Measurements from ENCODE around the gene BLID. TPM values are rescaled to one million over a fixed set of nuclear protein-coding genes. Genes with fewer than 3 reads are reported as not detected.

The BLID gene
- 0.29 and 1.9 TPM in 2 replicates for total RNA-seq

- H3K4me3 ChIP-seq (ENCODE audit: low read depth, low read length): no peak within 1 kb of the TSS
- peak; percentile 56 for TF ChIP-seq CTCF (conservative IDR thresholded peaks at IDR 0.05; ENCODE audit: low read depth, low read length)
- no peak for DNase-seq (ENCODE audit: low read depth)
Measured at GRCh38 chr11:122115524-122116379, at the start of gene BLID. Gene BLID, minus strand, starts transcription at chr11:122116215. Its CDS starts 293 bp downstream, at chr11:122115922.

GRCh38 chr11:122163053-122163819 lies 47.2 kb upstream of the BLID start:
- no peak for TF ChIP-seq CTCF (conservative IDR thresholded peaks at IDR 0.05; ENCODE audit: low read depth, low read length)
- H3K4me3 ChIP-seq (ENCODE audit: low read depth, low read length): no peak overlapping the region
- no peak for DNase-seq (ENCODE audit: low read depth)

- H3K4me3 ChIP-seq (ENCODE audit: low read depth, low read length): no peak overlapping the region
Measured at GRCh38 chr11:122162095-122162494, 46.1 kb upstream of the BLID start.

GRCh38 chr11:122160841-122161590 lies 45.0 kb upstream of the BLID start:
- no peak overlapping the region for H3K4me3 ChIP-seq (ENCODE audit: low read depth, low read length)
- DNase-seq (ENCODE audit: low read depth): no peak
- TF ChIP-seq CTCF (conservative IDR thresholded peaks at IDR 0.05; ENCODE audit: low read depth, low read length): no peak

More at GRCh38 chr11:122162095-122162494, 46.1 kb upstream of the BLID start:
- no peak for TF ChIP-seq CTCF (conservative IDR thresholded peaks at IDR 0.05; ENCODE audit: low read depth, low read length)
- no peak for DNase-seq (ENCODE audit: low read depth)

GRCh38 chr11:122159861-122160260 lies 43.8 kb upstream of the BLID start:
- no peak overlapping the region for H3K4me3 ChIP-seq (ENCODE audit: low read depth, low read length)

More at GRCh38 chr11:122159861-122160260, 43.8 kb upstream of the BLID start:
- no peak for TF ChIP-seq CTCF (conservative IDR thresholded peaks at IDR 0.05; ENCODE audit: low read depth, low read length)
- no peak for DNase-seq (ENCODE audit: low read depth)
